ENCODE data around the gene CPNE6. TPM values are rescaled to one million over a fixed set of nuclear protein-coding genes. Genes with fewer than 3 reads are reported as not detected.

Gene CPNE6
- polyA plus RNA-seq, 1 of the 3 experiments (the other 2 are of a cell fraction) = not detected

- Histone ChIP-seq H3K27ac (ENCODE audit: low read depth in 2 of 2, low read length in 1 of 2) (no peak overlapping the region), H3K4me1 (ENCODE audit: control insufficient read depth in 1 of 2, insufficient read depth in 2 of 2, low read depth in 1 of 2, low read length in 1 of 2) (peaks cover 0 to 3% of the 10 kb centered on the region in 2 experiments; a peak in 1 of 4 replicates), H3K79me2 (ENCODE audit: insufficient read depth) (peaks cover under 1% of the 10 kb centered on the region; the same call in 1 of the 2 replicates), H2AFZ (ENCODE audit: low read depth) (no peak overlapping the region), H3K27me3 (ENCODE audit: insufficient read depth) (no peaks in the 10 kb centered on the region), H4K20me1 (ENCODE audit: insufficient read depth) (no peaks in the 10 kb centered on the region), H3K9ac (no peak overlapping the region), H3K4me2 (no peak overlapping the region), H3K36me3 (replicated peaks in 1 of 2; ENCODE audit: control insufficient read depth in 1 of 2, insufficient read depth in 2 of 2, low read length in 1 of 2) (peaks cover 3 to 23% of the 10 kb centered on the region in 2 experiments), H3K9me2 (no peaks in the 10 kb centered on the region), H3K9me3 (no peaks in the 10 kb centered on the region), H3K4me3 (ENCODE audit: low read depth in 2 of 2, low read length in 1 of 2) (no peak overlapping the region), H3F3A (replicated peaks; ENCODE audit: insufficient read depth) (no peaks in the 10 kb centered on the region)
- 95% methylated on average over 3 of the region's 3 CpGs for WGBS (ENCODE audit: low lambda C conversion rate)
- no peak for DNase-seq
- CTCF ChIA-PET = interaction anchor here (0.6 to 25.4 kb wide), 4 partner anchors 5 to 469 kb away, joined by 3 to 1159 read pairs (median 111); partner anchors contain the start of genes CARMIL3, CPNE6 and IRF9
- POLR2A ChIA-PET = interaction anchor here (1.0 to 1.1 kb wide), 2 partner anchors 8 to 22 kb away, joined by 3 to 5 read pairs; no protein-coding TSS in a partner anchor
- TF ChIP-seq MEF2A (IDR thresholded peaks at IDR 0.05; ENCODE audit: borderline replicate concordance, low read depth) (no peak), ZBTB33 (IDR thresholded peaks at IDR 0.05; ENCODE audit: borderline replicate concordance, low read depth) (no peak), CHD2 (IDR thresholded peaks at IDR 0.05; ENCODE audit: low read length, partially characterized antibody) (no peak), TCF12 (IDR thresholded peaks at IDR 0.05) (no peak), RCOR1 (IDR thresholded peaks at IDR 0.05; ENCODE audit: low read length) (no peak), JUND (IDR thresholded peaks at IDR 0.05) (no peak)
Measured at GRCh38 chr14:24100982-24101494, 29.7 kb downstream of the CPNE6 start.

DNA sequence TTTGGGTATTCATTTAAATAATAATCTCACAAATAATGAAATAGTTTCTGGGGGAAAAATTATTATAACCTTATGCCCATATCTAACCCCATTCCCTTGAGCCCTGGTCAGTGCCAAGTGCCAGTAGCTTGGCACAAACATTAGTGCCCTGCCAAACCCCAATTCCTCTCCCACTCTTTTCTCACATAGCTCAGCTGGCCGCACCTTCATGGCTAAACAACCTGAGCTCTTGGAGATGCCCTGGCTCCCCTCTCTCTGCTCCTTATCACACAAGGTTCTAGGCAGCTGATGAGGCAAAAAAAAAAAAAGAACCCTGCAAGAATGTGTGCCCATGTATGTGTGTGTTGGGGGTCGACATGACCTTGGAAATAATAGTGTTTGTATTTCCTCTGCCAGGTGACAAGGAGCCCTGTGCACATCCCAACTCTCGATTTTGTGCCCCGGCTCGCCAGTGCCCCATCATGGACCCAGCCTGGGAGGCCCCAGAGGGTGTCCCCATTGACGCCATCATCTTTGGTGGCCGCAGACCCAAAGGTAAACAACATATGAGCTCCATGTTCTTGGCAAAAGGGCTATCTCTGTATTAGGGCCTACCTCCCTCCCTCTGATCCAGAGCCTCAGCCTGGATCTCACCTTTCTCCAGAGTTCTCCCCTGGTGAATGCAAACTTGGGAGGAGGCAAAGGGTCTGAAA lies 31.1 kb downstream of the CPNE6 start:
- no peak overlapping the region for H2AFZ ChIP-seq (ENCODE audit: low read depth)
- H3K79me2 ChIP-seq (ENCODE audit: insufficient read depth) = no peaks in the 10 kb centered on the region
- H3K4me3 ChIP-seq (ENCODE audit: low read depth in 2 of 2, low read length in 1 of 2) = no peak overlapping the region
- H4K20me1 ChIP-seq (ENCODE audit: insufficient read depth) = no peaks in the 10 kb centered on the region
- no peaks in the 10 kb centered on the region for H3F3A ChIP-seq (replicated peaks; ENCODE audit: insufficient read depth)
- ChIA-PET POLR2A (interaction anchor here (0.6 to 1.6 kb wide), 4 partner anchors 12 to 58 kb away, joined by 3 to 5 read pairs (median 4); partner anchors contain the start of genes CARMIL3, DCAF11, IRF9 and NRL), CTCF (interaction anchor here (9.9 to 25.4 kb wide), 2 partner anchors 8 to 37 kb away, joined by 219 to 1159 read pairs; partner anchors contain the start of genes CARMIL3, CPNE6 and PCK2)
- no peaks in the 10 kb centered on the region for H3K9me2 ChIP-seq
- H3K9ac ChIP-seq = no peak overlapping the region
- no peak for DNase-seq
- no peaks in the 10 kb centered on the region; a peak in 1 of 4 replicates for H3K4me1 ChIP-seq (ENCODE audit: control insufficient read depth in 1 of 2, insufficient read depth in 2 of 2, low read depth in 1 of 2, low read length in 1 of 2)
- H3K9me3 ChIP-seq = no peaks in the 10 kb centered on the region
- no peaks in the 10 kb centered on the region for H3K27me3 ChIP-seq (ENCODE audit: insufficient read depth)
- no peak for TF ChIP-seq CTCF (IDR thresholded peaks at IDR 0.05)
- no peak for TF ChIP-seq FOSL2 (IDR thresholded peaks at IDR 0.05; ENCODE audit: borderline replicate concordance, low read depth)
- no peak for TF ChIP-seq RAD21 (IDR thresholded peaks at IDR 0.05; ENCODE audit: low read length)
- TF ChIP-seq TCF12 (IDR thresholded peaks at IDR 0.05) = no peak
- H3K27ac ChIP-seq (ENCODE audit: low read depth in 2 of 2, low read length in 1 of 2) = no peak overlapping the region
- WGBS (ENCODE audit: low lambda C conversion rate) = 91% methylated on average over 5 of the region's 7 CpGs
- no peak overlapping the region for H3K4me2 ChIP-seq
- H3K36me3 ChIP-seq (replicated peaks in 1 of 2; ENCODE audit: control insufficient read depth in 1 of 2, insufficient read depth in 2 of 2, low read length in 1 of 2) = peaks cover 3 to 23% of the 10 kb centered on the region in 2 experiments

Measured in SK-N-SH (cell line).